HG03442 (cell line): Measurements from ENCODE around the gene OXSR1.
A peak's percentile ranks its signal among the peaks of the same experiment; 100 is the strongest.
"Not testable (repeated sequence)": the region's sequence is repeated elsewhere in the genome, so short reads cannot be mapped to it uniquely, and the experiment has no call there.

ENCODE experiments used
- ATAC-seq: cut with Tn5 transposase; IDR thresholded peaks from one replicate; pipeline ENCODE4 v1.9.1; 2021; ENCODE audit warnings: mild to moderate bottlenecking, moderate library complexity; ENCODE audit not compliant: unreplicated experiment

The OXSR1 gene

GRCh38 chr3:38127611-38128302 lies 37.6 kb upstream of the OXSR1 start:
- ATAC-seq = no peak

- ATAC-seq = no peak
These were observed 37.1 kb upstream of the OXSR1 start for GRCh38 chr3:38128303-38128655.

GRCh38 chr3:38129058-38129457 lies 36.3 kb upstream of the OXSR1 start:
- no peak for ATAC-seq

DNA sequence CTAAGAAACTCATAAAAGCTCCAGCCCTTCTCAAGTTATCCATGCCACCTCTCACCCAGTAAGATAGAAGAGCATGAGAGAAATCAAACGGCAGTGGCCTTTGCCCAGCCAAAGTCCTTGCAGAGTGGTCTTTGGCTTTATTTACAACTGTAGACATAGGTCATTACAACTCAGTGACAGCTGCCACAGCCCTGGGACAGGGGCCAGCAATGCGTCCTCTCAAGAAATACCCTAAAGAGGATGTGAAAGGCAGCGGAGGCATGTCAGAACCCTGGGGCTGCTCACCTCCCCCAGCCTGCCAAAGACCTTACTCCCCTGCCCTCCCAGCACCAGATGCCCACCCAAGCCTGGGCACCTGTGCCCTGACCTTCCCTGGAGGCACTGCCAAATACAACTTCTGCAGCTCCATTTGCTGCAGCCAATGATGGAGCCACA lies 34.7 kb upstream of the OXSR1 start:
- no peak for ATAC-seq

DNA sequence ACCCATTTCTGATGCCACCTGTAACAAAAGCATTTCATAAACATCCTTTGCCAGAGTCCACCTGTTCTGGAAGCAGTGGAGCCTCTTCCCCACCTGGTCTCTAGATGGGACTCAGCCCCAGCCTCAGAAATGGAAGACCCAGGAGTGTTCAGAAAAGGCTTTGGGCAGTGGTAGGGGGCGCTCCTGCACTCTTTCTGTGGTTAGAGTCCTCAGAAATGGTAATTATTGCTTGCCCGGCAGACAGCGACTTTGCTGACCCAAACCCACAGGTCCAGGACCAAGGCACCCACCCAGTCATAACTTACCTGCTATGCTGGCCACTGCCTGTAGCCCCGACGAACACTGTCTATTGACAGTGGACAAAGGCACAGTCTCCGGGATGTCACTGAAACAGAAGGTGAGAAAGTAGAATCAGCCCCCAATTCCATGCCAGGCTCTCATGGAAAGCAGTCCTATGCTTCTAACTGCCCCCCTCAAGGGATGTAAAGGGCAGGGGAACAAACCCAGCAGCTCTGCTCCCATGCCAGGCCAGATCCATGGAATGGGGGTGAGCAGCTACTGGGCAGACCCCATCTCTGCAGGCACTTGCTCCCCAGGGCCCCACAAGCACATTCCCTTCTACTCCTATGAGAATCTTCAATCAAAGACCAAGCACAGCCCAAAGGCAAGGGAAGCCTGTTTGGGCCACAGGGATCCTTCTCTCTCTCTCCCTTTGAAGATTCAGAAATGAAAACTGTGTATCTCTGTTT lies 33.5 kb upstream of the OXSR1 start:
- ATAC-seq = no peak

GRCh38 chr3:38133209-38133556 lies 32.2 kb upstream of the OXSR1 start:
- ATAC-seq = no peak

- ATAC-seq = no peak
These were observed 31.6 kb upstream of the OXSR1 start for GRCh38 chr3:38133557-38134405.

DNA sequence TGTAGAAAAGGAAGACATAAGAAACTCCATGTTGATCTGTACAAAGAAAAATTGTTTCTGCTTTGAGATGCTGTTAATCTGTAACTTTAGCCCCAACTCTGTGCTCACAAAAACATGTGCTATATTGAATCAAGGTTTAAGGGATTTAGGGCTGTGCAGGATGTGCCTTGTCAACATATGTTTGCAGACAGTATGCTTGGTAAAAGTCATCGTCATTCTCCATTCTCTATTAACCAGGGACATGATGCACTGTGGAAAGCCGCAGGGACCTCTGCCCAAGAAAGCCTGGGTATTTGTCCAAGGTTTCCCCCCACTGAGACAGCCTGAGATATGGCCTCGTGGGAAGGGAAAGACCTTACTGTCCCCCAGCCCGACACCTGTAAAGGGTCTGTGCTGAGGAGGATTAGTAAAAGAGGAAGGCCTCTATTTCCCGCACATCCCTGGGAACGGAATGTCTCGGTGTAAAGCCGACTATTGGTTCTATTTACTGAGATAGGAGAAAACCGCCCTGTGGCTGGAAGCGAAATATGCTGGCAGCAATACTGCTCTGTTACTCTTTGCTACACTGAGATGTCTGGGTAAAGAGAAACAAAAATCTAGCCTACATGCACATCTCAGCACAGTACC lies 30.7 kb upstream of the OXSR1 start:
- not testable (repeated sequence) for ATAC-seq

DNA sequence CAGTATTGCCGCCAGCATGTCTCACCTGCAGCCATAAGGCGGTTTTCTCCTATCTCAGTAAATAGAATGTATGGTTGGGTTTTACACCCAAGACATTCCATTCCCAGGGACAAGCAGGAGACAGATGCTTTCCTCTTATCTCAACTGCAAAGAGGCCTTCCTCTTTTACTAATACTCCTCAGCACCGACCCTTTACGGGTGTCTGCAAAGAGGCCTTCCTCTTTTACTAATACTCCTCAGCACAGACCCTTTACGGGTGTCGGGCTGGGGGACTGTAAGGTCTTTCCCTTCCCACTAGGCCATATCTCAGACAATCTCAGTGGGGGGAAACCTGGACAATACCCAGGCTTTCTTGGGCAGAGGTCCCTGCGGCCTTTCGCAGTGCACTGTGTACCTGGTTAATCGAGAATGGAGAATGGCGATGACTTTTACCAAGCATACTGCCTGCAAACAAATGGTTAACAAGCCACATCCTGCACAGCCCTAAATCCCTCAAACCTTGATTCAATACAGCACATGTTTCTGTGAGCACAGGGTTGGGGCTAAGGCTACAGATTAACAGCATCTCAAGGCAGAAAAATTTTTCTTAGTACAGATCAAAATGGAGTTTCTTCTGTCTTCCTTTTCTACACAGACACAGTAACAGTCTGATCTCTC lies 29.6 kb upstream of the OXSR1 start:
- ATAC-seq = not testable (repeated sequence)

DNA sequence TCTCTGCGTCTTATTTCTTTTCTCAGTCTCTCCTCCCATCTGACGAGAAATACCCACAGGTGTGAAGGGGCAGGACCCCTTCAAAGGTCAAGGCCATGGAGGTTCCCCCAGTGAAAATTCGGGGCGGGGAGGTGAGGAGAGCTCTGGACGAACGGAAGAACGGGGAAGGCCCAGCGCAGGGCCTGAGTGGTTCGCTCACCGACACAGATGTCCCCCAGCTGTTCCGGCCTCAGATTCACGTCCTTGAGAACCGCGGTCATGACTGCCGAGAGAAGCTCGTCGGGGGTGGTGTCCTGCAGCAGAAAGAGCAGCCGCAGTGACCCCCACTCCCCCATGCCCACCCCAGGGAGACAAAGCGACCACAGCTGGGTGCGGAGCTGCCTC lies 29.0 kb upstream of the OXSR1 start:
- ATAC-seq = no peak

DNA sequence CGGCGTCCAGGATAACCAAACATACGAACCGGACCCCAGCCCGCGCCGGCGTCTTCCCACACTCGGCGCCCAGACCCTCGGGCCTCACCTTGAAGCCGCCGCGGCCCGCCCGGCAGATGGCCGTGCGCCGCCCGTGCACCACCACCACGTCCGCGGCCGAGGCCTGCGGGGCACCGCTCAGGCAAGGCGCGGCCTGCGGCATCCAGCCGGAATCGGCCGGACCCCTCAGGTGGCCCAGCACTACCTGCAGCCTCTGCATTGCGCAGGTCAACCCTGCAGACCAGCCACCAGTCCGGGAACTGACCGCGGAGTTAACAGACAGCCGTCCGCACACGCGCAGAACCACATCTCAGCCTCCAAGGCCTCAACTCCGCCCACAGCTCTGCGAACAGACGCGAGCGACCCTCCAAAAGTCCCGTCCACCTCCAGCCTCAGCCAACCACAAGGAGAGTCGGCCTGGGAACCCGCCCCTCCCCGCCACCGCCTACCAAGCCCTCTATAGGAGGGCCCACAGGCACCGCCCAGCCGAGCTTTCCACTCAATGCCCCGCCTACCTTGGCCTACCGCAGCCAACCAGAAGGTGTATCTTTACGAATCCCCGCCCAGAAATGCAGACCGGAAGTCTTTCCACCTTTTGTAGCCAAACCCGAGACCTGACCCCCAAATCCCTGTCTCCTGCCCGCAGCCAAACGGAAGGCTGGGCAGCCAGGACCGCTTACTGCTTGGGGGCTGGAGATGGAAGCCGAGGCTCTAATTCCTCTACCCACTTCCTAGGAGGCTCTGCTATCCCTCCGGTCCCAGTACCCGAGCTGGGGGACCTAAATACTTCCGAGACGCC lies 28.3 kb upstream of the OXSR1 start, which contains the start of gene ACAA1:
Gene ACAA1, minus strand, starts transcription at position 351 of the 838 bp plus-strand sequence. Its CDS starts 92 bp downstream, at position 259.
- peak; percentile 86 for ATAC-seq

- ATAC-seq = no peak
These were observed 27.6 kb upstream of the OXSR1 start for GRCh38 chr3:38137615-38138348.

DNA sequence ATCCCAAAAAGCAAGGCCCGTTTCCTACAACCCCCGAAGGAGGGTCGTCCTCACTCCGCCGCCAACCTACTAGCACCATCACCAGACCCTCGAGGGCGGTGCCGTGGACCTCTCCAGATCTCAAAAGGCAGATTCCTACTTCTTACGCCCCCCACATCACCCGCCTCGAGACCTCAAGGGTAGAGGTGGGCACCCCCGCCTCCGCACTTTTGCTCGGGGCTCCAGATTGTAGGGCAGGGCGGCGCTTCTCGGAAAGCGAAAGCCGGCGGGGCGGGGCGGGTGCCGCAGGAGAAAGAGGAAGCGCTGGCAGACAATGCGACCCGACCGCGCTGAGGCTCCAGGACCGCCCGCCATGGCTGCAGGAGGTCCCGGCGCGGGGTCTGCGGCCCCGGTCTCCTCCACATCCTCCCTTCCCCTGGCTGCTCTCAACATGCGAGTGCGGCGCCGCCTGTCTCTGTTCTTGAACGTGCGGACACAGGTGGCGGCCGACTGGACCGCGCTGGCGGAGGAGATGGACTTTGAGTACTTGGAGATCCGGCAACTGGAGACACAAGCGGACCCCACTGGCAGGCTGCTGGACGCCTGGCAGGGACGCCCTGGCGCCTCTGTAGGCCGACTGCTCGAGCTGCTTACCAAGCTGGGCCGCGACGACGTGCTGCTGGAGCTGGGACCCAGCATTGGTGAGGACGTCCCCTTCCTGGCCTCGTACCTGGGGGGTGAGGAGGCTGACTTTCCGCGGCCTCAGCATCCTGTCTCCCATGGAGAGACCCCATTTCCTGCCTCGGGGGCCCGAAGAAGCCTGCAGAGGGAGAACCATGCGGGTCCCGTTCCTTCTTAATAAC lies 26.8 kb upstream of the OXSR1 start, which contains the start of gene MYD88:
Gene MYD88, plus strand, starts transcription at position 313 of the 842 bp plus-strand sequence. Its CDS starts 40 bp downstream, at position 353.
- ATAC-seq = peak; percentile 35

- ATAC-seq = no peak
These were observed 26.1 kb upstream of the OXSR1 start for GRCh38 chr3:38139191-38139590.

DNA sequence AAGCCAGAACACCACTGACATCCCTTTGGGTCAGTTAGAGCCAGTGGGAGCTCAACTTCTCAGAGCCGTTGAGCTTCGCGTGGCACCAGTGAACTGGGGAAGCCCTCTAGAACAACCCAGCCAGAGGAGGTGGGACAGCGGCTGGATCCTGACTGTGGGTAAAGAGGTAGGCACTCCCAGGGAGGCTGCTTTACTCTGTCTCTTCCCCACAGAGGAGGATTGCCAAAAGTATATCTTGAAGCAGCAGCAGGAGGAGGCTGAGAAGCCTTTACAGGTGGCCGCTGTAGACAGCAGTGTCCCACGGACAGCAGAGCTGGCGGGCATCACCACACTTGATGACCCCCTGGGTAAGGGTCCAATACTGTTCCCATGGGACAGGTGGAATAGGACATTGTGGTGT lies 25.7 kb upstream of the OXSR1 start:
- ATAC-seq = no peak

- ATAC-seq = no peak
These were observed 24.8 kb upstream of the OXSR1 start for GRCh38 chr3:38140326-38141172.
